Measurements from ENCODE around the gene SMIM17.

The SMIM17 gene

DNA sequence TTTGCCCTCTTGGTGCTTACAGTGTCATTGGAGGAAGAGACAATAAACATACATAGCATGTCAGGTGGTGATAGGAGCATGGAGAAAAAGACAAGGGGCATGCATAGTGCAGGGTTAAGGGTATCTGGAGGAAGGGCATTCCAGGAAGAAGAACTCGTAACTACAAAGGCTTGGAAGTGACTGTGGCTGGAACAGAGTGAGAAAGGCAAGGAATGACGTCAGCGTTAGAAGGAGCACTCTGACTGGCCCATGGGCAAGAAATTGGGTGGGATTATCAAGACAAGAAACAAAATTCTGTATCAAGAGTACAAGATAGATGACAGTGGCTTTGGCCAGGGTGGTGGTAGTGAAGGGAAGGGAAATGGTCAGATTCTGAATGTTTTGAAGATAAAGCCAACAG is 11.2 kb downstream of the SMIM17 start:
- no peak for DNase-seq (ENCODE audit: insufficient read length, low spot score)
- FAIRE-seq = no peak
- TF ChIP-seq CTCF (IDR thresholded peaks at IDR 0.05; ENCODE audit: insufficient read depth, missing control alignments) = no peak

- DNase-seq (ENCODE audit: insufficient read length, low spot score) (peak; percentile 61), FAIRE-seq (no peak)
- TF ChIP-seq CTCF (IDR thresholded peaks at IDR 0.05; ENCODE audit: insufficient read depth, missing control alignments) = peak; percentile 21
These were observed 17.6 kb downstream of the SMIM17 start for GRCh38 chr19:56660381-56661107.

- DNase-seq (ENCODE audit: insufficient read length, low spot score) = no peak
- TF ChIP-seq CTCF (IDR thresholded peaks at IDR 0.05; ENCODE audit: insufficient read depth, missing control alignments) = no peak
- no peak for FAIRE-seq
These were observed 18.3 kb downstream of the SMIM17 start for GRCh38 chr19:56661248-56661647.

GRCh38 chr19:56663931-56664500 is 21.1 kb downstream of the SMIM17 start:
- FAIRE-seq = no peak
- no peak for DNase-seq (ENCODE audit: insufficient read length, low spot score)
- no peak for TF ChIP-seq CTCF (IDR thresholded peaks at IDR 0.05; ENCODE audit: insufficient read depth, missing control alignments)

DNA sequence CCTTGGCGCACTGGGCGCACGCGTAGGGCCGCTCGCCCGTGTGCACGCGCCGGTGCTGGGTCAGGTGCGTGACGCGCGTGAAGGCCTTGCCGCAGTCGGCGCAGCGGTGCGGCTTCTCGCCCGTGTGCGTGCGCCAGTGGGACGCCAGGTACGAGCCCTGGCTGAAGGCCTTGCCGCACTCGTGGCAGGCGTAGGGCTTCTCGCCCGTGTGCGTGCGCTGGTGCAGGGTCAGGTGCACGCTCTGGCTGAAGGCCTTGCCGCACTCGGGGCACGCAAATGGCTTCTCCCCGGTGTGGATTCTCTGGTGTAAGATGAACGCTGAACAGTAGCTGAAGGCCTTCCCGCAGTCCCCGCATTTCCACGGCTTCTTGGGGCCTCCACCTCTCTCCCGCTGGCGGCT is 21.6 kb downstream of the SMIM17 start:
- DNase-seq (ENCODE audit: insufficient read length, low spot score) (no peak), FAIRE-seq (no peak)
- TF ChIP-seq CTCF (IDR thresholded peaks at IDR 0.05; ENCODE audit: insufficient read depth, missing control alignments) = no peak

- TF ChIP-seq CTCF (IDR thresholded peaks at IDR 0.05; ENCODE audit: insufficient read depth, missing control alignments) = no peak
- DNase-seq (ENCODE audit: insufficient read length, low spot score) = no peak
- FAIRE-seq = no peak
These were observed 24.4 kb downstream of the SMIM17 start for GRCh38 chr19:56667311-56667870.

DNA sequence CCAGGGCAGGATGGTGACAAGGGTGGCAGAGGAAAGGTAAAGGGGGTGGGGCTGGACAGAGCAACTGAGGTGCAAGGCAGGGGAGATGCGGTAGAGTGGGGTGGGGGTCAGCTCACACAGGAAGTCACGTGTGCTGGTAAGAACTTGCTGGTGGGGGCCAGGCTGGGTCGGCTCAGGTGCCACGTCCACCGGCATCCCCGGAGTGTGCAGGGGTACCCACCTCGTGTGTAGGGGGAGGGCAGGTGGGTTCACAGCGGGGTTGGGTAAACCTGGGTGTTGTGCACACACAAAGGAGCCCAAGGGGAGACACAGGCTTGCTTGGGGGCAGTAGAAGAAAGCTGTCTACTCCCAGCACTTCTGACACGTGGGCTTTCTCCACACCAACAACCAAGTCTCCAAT is 25.7 kb downstream of the SMIM17 start:
- FAIRE-seq (no peak), DNase-seq (ENCODE audit: insufficient read length, low spot score) (no peak)
- TF ChIP-seq CTCF (IDR thresholded peaks at IDR 0.05; ENCODE audit: insufficient read depth, missing control alignments) = no peak

All from D721Med (cell line).